Natural killer cell treated with Interleukin-12 subunit alpha and Interleukin-12 subunit beta and Interleukin-15 and Interleukin-18, amount 100 ng/mL, for 72 hours (primary cell): ENCODE results near the gene GTF3C2. TPM values are rescaled to one million over a fixed set of nuclear protein-coding genes. Genes with fewer than 3 reads are reported as not detected.

ENCODE experiments used
- ATAC-seq, 2 donors: fragments of 150-1000 bp; cut with Tn5 transposase in 1 of 2; sonication (Bioruptor Pico), chemical (Tn5 transposase) in 1 of 2; 2 replicates each; pipeline ENCODE4 v1.10.0; 2021
- DNase-seq: peaks from one replicate; pipeline ENCODE4 v3.0.0; 2022; ENCODE audit warnings: low spot score
- H3K27ac Mint-ChIP-seq, 2 donors: 1 replicate in 1 of 2; 2 replicates in 1 of 2; pipeline ENCODE4 v1.8.0; 2022; ENCODE audit warnings: mixed read lengths in 2 of 2, mild to moderate bottlenecking in 1 of 2, moderate library complexity in 1 of 2
- H3K27me3 Mint-ChIP-seq, 2 donors: 1 replicate in 1 of 2; 2 replicates in 1 of 2; pipeline ENCODE4 v1.8.0; 2022; ENCODE audit warnings: mixed read lengths in 2 of 2
- H3K36me3 Mint-ChIP-seq: one replicate; pipeline ENCODE4 v1.8.0; 2022; ENCODE audit warnings: mixed read lengths
- H3K4me1 Mint-ChIP-seq, 2 donors: 1 replicate in 1 of 2; 2 replicates in 1 of 2; pipeline ENCODE4 v1.8.0; 2022; ENCODE audit warnings: low read depth in 2 of 2, mixed read lengths in 2 of 2, mild to moderate bottlenecking in 1 of 2
- H3K4me3 Mint-ChIP-seq: one replicate; pipeline ENCODE4 v1.8.0; 2022; ENCODE audit warnings: mixed read lengths
- H3K9me3 Mint-ChIP-seq: 2 replicates; pipeline ENCODE4 v1.8.0; 2022; ENCODE audit warnings: mixed read lengths
- total RNA-seq, 2 donors: library from RNA; stranded (reverse); gene quantifications; one replicate each; pipeline ENCODE4 v1.2.3, GENCODE V29; 2022

Gene GTF3C2
- total RNA-seq, 2 donors from 2014 or later: 85.4 to 107 TPM

- no peak overlapping the region for H3K27ac Mint-ChIP-seq
- no peak for ATAC-seq
- H3K4me1 Mint-ChIP-seq: peaks cover 0 to 2% of the 10 kb centered on the region in 2 donors
- no peaks in the 10 kb centered on the region for H3K36me3 Mint-ChIP-seq
- DNase-seq: no peak
- H3K4me3 Mint-ChIP-seq: no peak overlapping the region
- no peaks in the 10 kb centered on the region for H3K9me3 Mint-ChIP-seq
- peaks cover 12 to 36% of the 10 kb centered on the region in 2 donors for H3K27me3 Mint-ChIP-seq
These were observed 71.6 kb downstream of the GTF3C2 start for GRCh38 chr2:27284996-27285395.

- Mint-ChIP-seq H3K27me3 (peaks cover 17 to 38% of the 10 kb centered on the region in 2 donors), H3K4me1 (peaks cover 3 to 5% of the 10 kb centered on the region in 2 donors), H3K27ac (no peak overlapping the region), H3K4me3 (no peak overlapping the region), H3K36me3 (no peaks in the 10 kb centered on the region), H3K9me3 (no peaks in the 10 kb centered on the region)
- peak in 1 of 2 donors; percentile 20 for ATAC-seq
- DNase-seq: no peak
These were observed 73.7 kb downstream of the GTF3C2 start for GRCh38 chr2:27282892-27283291.

- ATAC-seq (peak in 1 of 2 donors; percentile 17), DNase-seq (no peak)
- peaks cover 21 to 44% of the 10 kb centered on the region in 2 donors for H3K27me3 Mint-ChIP-seq
- H3K4me3 Mint-ChIP-seq: no peak within 1 kb of the TSS
- no peaks in the 10 kb centered on the region for H3K9me3 Mint-ChIP-seq
- H3K4me1 Mint-ChIP-seq: peaks cover 3 to 5% of the 10 kb centered on the region in 2 donors
- H3K27ac Mint-ChIP-seq: no peak within 1 kb of the TSS
- no peaks in the 10 kb centered on the region for H3K36me3 Mint-ChIP-seq
These were observed 74.6 kb downstream of the GTF3C2 start, which contains the start of gene TRIM54 for GRCh38 chr2:27281855-27282559. TRIM54 (plus strand) TSS chr2:27282429; CDS start chr2:27282732, 303 bp downstream.

GRCh38 chr2:27281442-27281841, 75.1 kb downstream of the GTF3C2 start:
- peaks cover 21 to 40% of the 10 kb centered on the region in 2 donors for H3K27me3 Mint-ChIP-seq
- peaks cover 3 to 5% of the 10 kb centered on the region in 2 donors for H3K4me1 Mint-ChIP-seq
- DNase-seq (no peak), ATAC-seq (no peak)
- H3K27ac Mint-ChIP-seq: no peak overlapping the region
- no peaks in the 10 kb centered on the region for H3K36me3 Mint-ChIP-seq
- H3K9me3 Mint-ChIP-seq: no peaks in the 10 kb centered on the region
- no peak overlapping the region for H3K4me3 Mint-ChIP-seq

- ATAC-seq: no peak
- no peak overlapping the region for H3K27ac Mint-ChIP-seq
- DNase-seq: no peak
- H3K4me1 Mint-ChIP-seq: peaks cover 3 to 5% of the 10 kb centered on the region in 2 donors
- no peak overlapping the region for H3K4me3 Mint-ChIP-seq
- peaks cover 21 to 36% of the 10 kb centered on the region in 2 donors for H3K27me3 Mint-ChIP-seq
- no peaks in the 10 kb centered on the region for H3K9me3 Mint-ChIP-seq
- no peaks in the 10 kb centered on the region for H3K36me3 Mint-ChIP-seq
These were observed 75.7 kb downstream of the GTF3C2 start for GRCh38 chr2:27280826-27281225.

GRCh38 chr2:27278010-27278409, 78.6 kb downstream of the GTF3C2 start:
- ATAC-seq (no peak), DNase-seq (no peak)
- Mint-ChIP-seq H3K27me3 (peaks cover 26 to 50% of the 10 kb centered on the region in 2 donors), H3K4me3 (no peak overlapping the region), H3K9me3 (no peaks in the 10 kb centered on the region), H3K27ac (no peak overlapping the region), H3K36me3 (no peaks in the 10 kb centered on the region), H3K4me1 (peaks cover 3 to 5% of the 10 kb centered on the region in 2 donors)

Other genes with a start within 250 kb of the GTF3C2 start
- gene CGREF1, start 237.6 kb downstream of the GTF3C2 start, total RNA-seq: 1 to 10 TPM in 1 of 2 donors, under 1 TPM in 1; 0.36 to 1.4 TPM
- gene ABHD1, start 232.9 kb downstream of the GTF3C2 start, total RNA-seq: under 1 TPM in 1 of 2 donors, not detected in 1; 0.25 TPM
- 100 to 1,000 TPM in 1 of 2 donors, 10 to 100 TPM in 1; 91.6 to 109 TPM for gene PREB, start 222.1 kb downstream of the GTF3C2 start, total RNA-seq
- not detected for gene PRR30, start 217.4 kb downstream of the GTF3C2 start, total RNA-seq
- gene TCF23, start 207.8 kb downstream of the GTF3C2 start, total RNA-seq: not detected
- 10 to 100 TPM; 59.3 to 59.9 TPM for gene ATRAID, start 144.7 kb downstream of the GTF3C2 start, total RNA-seq
- gene SLC5A6, start 144.5 kb downstream of the GTF3C2 start, total RNA-seq: 100 to 1,000 TPM in 1 of 2 donors, 10 to 100 TPM in 1; 40.7 to 123 TPM
- 100 to 1,000 TPM in 1 of 2 donors, 10 to 100 TPM in 1; 50.6 to 175 TPM for gene CAD, start 139.4 kb downstream of the GTF3C2 start, total RNA-seq
- not detected for gene SLC30A3, start 93.7 kb downstream of the GTF3C2 start, total RNA-seq
- gene DNAJC5G, start 81.3 kb downstream of the GTF3C2 start, total RNA-seq: not detected
- under 1 TPM; 0.28 to 0.33 TPM for gene TRIM54, start 74.3 kb downstream of the GTF3C2 start, total RNA-seq
- gene UCN, start 48.3 kb downstream of the GTF3C2 start, total RNA-seq: 1 to 10 TPM; 1.3 TPM
- 10 to 100 TPM; 92.4 to 96.1 TPM for gene MPV17, start 33.7 kb downstream of the GTF3C2 start, total RNA-seq
- gene EIF2B4, start 13.6 kb upstream of the GTF3C2 start, total RNA-seq: 10 to 100 TPM; 49.5 to 52.0 TPM
- gene SNX17, start 13.9 kb upstream of the GTF3C2 start, total RNA-seq: 100 to 1,000 TPM; 100 to 113 TPM
- 10 to 100 TPM; 21.8 to 23.6 TPM for gene ZNF513, start 24.0 kb upstream of the GTF3C2 start, total RNA-seq
- gene PPM1G, start 52.8 kb upstream of the GTF3C2 start, total RNA-seq: 100 to 1,000 TPM; 110 to 158 TPM
- 100 to 1,000 TPM in 1 of 2 donors, 10 to 100 TPM in 1; 66.0 to 117 TPM for gene NRBP1, start 71.9 kb upstream of the GTF3C2 start, total RNA-seq
- gene KRTCAP3, start 85.6 kb upstream of the GTF3C2 start, total RNA-seq: 1 to 10 TPM; 2.2 to 6.1 TPM
- gene IFT172, start 133.0 kb upstream of the GTF3C2 start, total RNA-seq: 10 to 100 TPM; 11.1 to 17.4 TPM
- gene FNDC4, start 138.4 kb upstream of the GTF3C2 start, total RNA-seq: not detected
- not detected for gene GCKR, start 140.1 kb upstream of the GTF3C2 start, total RNA-seq
- gene ZNF512, start 226.3 kb upstream of the GTF3C2 start, total RNA-seq: 10 to 100 TPM; 10.1 to 24.0 TPM